NCI-H1092 (cell line): ENCODE results near the gene TTC17.
"Not testable (repeated sequence)": the region's sequence is repeated elsewhere in the genome, so short reads cannot be mapped to it uniquely, and the experiment has no call there.

Experiments
- DNase-seq: peaks from one replicate; lab custom pipeline; 2025; lab: John Stamatoyannopoulos, UW

The TTC17 gene

DNA sequence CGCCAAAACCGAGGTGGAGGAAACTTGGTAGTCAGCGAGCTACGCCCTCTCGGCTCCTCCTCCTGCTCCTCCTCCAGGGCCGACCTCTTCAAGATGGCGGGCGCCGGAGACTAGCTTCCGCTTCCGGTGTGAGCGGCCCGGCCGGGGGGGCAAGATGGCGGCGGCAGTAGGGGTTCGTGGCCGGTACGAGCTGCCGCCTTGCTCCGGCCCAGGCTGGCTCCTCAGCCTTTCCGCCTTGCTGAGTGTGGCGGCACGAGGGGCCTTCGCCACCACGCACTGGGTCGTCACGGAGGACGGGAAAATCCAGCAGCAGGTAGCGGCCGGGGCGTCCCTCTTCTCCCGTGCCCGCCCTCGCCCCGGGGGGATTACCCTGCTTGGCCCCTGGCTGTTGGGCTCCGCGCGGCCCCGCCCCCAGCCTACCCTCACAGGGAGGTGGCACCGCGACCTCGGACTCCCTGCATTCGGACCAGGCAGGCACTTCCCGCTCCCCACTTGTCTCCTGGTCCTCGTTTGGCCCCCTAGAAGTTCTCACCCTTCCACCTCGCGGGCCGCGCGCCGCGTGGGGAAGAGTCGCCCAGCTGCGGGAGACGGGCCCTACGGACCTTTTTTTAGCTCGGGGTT, at the start of gene TTC17:
TSS of gene TTC17 (plus strand) at position 120 of the 621 bp plus-strand sequence. CDS start at position 155, 35 bp downstream.
- peak; percentile 92 for DNase-seq

DNA sequence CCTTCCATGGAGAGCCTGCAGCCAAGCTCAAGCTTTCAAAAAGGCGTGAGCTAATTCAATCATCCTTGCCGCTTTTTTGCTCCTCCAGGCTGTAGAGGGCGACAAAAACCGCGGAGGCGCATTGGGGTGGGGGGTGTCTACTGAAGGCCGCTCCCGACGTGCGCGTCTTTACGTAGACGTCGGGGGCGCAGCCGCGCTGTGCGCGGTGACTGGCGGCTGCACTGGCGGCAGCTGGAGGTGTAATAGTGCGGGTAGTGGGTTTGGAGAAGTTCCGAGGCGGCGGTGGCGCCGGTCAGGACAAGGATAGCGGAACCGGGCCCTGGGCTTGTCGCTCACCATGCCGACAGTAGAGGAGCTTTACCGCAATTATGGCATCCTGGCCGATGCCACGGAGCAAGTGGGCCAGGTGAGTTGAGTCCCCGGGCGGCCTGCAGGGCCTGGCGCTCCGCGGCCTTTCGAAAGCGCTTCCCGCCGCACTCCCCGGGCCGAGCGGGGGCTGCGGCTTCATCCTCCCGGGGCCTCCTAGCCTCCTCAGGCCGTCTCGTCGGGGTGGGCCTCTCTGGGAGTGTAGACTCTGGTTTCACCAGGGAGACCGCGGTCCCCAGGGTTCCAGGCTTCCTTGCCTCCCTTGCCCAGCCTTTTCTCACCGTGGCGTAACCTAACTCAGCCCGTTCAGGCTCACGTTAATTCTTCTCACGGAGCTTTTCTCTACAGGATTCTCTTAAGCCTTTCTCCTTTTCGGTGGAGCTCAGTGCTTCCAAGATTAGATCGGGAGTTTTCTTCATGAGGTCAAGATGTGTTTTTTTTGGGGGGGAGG, 46.7 kb upstream of the TTC17 start, which contains the start of gene API5:
TSS of gene API5 (plus strand) at position 206 of the 817 bp plus-strand sequence. CDS start at position 338, 132 bp downstream.
- peak; percentile 95 for DNase-seq

- DNase-seq = no peak
Observed at GRCh38 chr11:43315966-43316365, 42.8 kb upstream of the TTC17 start.

GRCh38 chr11:43316451-43316850, 42.3 kb upstream of the TTC17 start:
- no peak for DNase-seq

DNA sequence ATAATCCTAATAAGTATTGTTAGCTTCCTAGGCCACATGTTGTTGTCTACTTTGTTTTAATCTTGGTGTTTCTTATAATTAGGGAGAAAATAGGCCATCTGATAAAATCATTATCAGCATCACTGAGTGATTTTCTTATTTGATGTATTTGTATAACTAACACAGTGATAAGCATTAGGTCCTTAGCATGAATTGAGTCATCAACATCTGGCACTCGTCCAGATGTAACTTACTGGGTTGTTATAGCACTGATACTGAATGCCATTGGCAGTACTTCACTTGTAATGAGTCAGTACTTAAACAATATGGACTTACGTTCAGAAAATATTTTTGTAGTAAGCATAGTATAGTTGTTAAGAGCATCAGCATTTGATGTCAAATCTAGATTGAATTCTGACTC, 30.7 kb upstream of the TTC17 start:
- no peak for DNase-seq

DNA sequence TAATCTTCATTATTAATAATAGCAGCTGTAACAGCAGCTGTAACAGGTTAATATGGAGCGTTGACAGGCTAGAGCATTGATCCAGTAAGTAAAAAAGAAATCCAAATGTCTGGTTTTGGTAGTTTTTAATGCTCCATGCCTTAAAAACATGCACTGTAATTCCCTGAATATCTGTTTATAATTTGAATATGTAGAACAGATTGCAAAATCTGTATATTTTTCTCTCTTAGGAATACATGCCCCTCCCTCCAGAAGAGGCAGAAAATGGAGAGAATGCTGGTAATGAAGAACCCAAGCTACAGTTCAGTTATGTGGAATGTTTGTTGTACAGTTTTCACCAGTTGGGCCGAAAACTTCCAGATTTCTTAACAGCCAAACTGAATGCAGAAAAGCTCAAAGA, 30.2 kb upstream of the TTC17 start:
- no peak for DNase-seq

- DNase-seq = no peak
Observed at GRCh38 chr11:43341159-43341558, 17.6 kb upstream of the TTC17 start.

GRCh38 chr11:43351426-43351825, 7.3 kb upstream of the TTC17 start:
- DNase-seq = not testable (repeated sequence)

DNA sequence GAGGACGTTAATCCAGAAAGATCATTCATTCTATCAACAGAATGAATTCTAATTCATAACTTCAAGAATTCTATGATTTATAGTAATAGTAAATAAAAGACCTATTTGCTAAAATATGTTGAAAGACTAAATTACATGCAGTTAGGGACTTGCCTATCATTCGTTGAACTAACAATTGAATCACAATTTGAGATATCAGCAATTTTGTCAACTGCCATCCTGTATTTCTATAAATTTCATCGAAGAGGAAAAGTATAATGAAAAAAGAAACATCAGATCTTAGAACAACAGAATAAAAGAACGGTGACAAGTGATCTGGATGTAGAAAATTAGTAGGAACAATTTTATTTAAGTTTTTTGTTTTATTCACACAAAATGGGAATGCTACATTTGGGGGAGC, 4.4 kb upstream of the TTC17 start:
- no peak for DNase-seq

DNA sequence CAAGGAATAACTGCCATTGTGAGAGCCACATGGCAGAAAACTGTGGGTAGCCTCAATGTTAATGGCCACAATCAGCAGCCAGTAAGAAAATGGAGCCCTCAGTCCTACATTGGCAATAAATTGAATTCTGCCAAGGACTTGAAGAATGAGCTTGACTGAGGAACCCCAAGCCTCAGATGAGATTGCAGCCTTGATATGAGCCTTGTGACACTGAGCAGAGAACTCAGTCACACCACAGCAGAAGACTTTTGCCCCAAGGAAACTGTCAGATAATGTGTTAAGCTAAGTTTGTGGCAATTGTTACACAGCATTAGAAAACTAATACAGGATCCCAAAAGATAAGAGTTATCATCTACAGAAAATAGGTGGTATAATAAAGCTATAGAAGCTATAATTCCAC, 2.4 kb upstream of the TTC17 start:
- DNase-seq = no peak

DNA sequence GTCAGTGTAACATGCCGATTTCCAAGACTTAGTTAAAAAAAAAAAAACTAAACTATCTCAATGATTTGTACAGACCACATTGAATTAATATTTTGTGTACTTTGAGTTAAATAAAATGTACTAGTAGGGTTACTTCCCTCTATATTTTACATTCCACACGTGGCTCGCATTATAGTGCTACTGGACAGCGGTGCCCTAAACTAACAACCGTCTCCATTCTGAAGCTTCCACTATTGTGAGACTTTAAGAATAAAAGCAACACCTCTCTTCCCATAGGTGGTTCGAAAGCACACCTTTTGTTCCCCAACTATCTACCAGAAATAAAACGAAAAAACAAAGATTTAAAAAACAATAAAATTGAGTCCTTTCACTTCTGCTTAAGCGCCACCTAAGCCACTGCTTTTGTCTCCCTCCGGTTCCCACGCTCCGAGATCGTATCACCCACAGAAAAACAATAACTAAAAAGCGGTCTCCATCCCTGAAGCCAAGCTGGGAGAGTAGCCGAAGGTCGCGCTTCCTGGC, 380 bp upstream of the TTC17 start:
- no peak for DNase-seq

- DNase-seq = no peak
Observed at GRCh38 chr11:43359422-43359818, 700 bp downstream of the TTC17 start.

- no peak for DNase-seq
Observed at GRCh38 chr11:43360361-43361032, 1.8 kb downstream of the TTC17 start.

GRCh38 chr11:43366677-43367076, 8.0 kb downstream of the TTC17 start:
- no peak for DNase-seq

- DNase-seq = no peak
Observed at GRCh38 chr11:43367382-43368178, 8.9 kb downstream of the TTC17 start.

DNA sequence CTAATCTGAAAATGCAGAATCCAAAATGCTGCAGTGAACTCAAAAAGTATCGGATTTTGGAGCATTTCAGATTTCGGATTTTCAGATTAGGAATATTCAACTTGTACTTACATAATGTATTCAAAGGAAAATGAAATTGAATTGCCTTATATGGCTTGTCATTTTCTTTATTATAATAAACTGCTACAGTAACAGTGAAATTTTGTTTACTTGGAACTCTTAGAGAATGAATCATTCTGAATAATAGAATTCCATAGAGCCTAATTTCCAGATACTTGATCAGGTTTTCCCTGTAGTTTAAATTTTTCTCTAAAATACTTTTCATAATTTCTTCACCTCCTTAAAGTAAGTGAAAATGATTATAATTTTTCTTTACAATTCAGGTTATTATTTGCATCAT, 17.3 kb downstream of the TTC17 start:
- no peak for DNase-seq

DNA sequence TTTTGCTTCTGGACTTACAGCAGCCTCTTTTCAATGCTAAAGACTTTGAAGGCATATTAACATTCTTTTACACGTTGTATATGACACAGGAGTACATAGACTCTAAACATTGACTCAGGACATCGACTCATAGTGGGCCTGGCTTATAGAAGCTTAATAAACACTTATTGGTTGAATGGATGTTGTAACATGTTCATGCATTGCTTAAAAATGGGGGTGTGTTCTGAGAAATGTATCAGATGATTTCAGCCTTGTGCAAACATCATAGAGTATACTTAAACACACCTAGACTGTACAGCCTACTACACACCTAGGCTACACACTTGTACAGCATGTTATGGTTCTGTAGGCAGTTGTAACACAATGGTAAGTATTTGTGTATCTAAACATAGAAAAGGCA, 17.9 kb downstream of the TTC17 start:
- no peak for DNase-seq

DNA sequence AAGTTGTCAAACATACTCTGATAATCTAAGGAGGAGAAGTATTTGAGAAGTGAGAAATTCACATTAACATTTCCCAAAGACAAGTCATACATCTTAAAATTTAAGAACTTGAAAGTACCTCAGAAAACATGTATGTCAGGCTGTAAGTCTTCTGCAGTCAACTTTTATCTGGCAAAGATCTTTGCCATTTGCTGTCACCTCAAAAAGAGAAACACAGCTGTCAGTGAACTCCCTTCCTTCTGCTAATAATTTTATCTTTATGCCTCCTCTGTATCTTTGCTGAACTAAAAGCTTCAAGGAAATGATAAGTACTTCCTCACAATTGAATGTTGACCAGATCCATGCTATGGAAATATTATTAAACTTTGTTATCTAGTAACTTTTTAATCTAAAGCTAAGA, 18.7 kb downstream of the TTC17 start:
- no peak for DNase-seq

- DNase-seq = no peak
Observed at GRCh38 chr11:43378897-43379296, 20.2 kb downstream of the TTC17 start.

DNA sequence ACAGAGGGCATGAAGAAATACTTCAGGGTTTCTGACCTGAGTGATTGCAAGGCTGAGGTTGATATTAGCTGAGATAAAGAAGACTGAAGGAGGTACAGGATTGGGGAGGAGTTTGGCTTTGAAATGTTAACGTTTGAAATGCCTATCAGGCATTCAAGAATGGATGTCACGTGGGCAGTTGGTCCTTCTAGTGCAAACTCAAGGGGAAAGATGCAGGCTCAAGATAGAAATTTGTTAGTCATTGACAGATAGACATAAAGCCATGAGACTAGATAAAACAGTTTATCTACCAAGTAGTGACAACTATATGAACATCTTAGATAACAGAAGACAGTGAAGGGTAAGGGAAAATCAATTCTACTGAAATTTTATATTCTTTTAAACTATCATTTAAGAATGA, 23.1 kb downstream of the TTC17 start:
- DNase-seq = no peak

DNA sequence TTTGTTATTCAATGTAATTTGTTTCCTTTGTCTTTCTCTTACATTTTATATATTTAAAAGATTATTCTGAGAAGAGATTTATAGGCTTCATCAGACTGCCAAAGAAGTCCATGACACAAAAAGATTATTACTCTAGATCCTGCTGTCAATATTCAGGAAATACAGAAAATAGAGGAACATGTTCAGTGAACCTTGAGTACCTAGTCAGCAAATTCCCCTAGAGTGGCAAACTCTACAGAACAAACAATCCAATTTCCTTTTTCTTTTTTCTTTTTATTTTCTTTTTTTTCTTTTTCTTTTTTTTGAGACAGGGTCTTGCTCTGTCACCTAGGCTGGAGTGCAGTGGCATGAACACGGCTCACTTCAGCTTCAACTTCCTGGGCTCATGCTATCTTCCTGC, 23.9 kb downstream of the TTC17 start:
- DNase-seq = no peak

- no peak for DNase-seq
Observed at GRCh38 chr11:43384393-43384792, 25.7 kb downstream of the TTC17 start.
